HEK293 (cell line): ENCODE data around the gene NAV1.

ENCODE experiments used
- HIC1 ChIP-seq: fragments of 450-650 bp; formaldehyde crosslinking; IDR thresholded peaks from 2 replicates; pipeline ENCODE4 v1.5.1; 2016; ENCODE audit warnings: missing biosample characterization, missing genetic modification characterization
- IKZF3 ChIP-seq: fragments of 450-650 bp; IDR thresholded peaks from 2 replicates; pipeline ENCODE4 v1.5.0; 2018; ENCODE audit warnings: missing biosample characterization, mild to moderate bottlenecking, missing genetic modification characterization, moderate library complexity
- KLF16 ChIP-seq: fragments of 450-650 bp; formaldehyde crosslinking; IDR thresholded peaks from 2 replicates; pipeline ENCODE4 v1.5.1; 2017; ENCODE audit warnings: missing biosample characterization, missing genetic modification characterization
- OSR2 ChIP-seq: fragments of 450-650 bp; formaldehyde crosslinking; IDR thresholded peaks from 2 replicates; pipeline ENCODE4 v1.5.1; 2016; ENCODE audit warnings: missing biosample characterization, missing genetic modification characterization
- PBX3 ChIP-seq: sonication (generic); formaldehyde crosslinking; IDR thresholded peaks from 2 replicates; pipeline ENCODE4 v1.8.1; 2022; ENCODE audit warnings: mild to moderate bottlenecking, moderate library complexity, missing genetic modification reagents
- REPIN1 ChIP-seq: fragments of 450-650 bp; formaldehyde crosslinking; IDR thresholded peaks from 2 replicates; pipeline ENCODE4 v1.5.1; 2017; ENCODE audit warnings: missing biosample characterization, missing genetic modification characterization, low read depth
- SALL2 ChIP-seq: fragments of 450-650 bp; formaldehyde crosslinking; IDR thresholded peaks from 2 replicates; pipeline ENCODE4 v1.5.0; 2017; ENCODE audit warnings: missing biosample characterization, mild to moderate bottlenecking, missing genetic modification characterization, borderline replicate concordance
- WT1 ChIP-seq: fragments of 450-650 bp; formaldehyde crosslinking; IDR thresholded peaks from 2 replicates; pipeline ENCODE4 v1.5.1; 2016; ENCODE audit warnings: missing biosample characterization, missing genetic modification characterization
- ZEB2 ChIP-seq: fragments of 450-650 bp; formaldehyde crosslinking; IDR thresholded peaks from 2 replicates; pipeline ENCODE4 v1.5.1; 2016; ENCODE audit warnings: missing biosample characterization, missing genetic modification characterization
- ZIC2 ChIP-seq: fragments of 450-650 bp; formaldehyde crosslinking; IDR thresholded peaks from 2 replicates; pipeline ENCODE4 v1.5.1; 2016; ENCODE audit warnings: missing biosample characterization, missing genetic modification characterization
- ZNF121 ChIP-seq: fragments of 450-650 bp; formaldehyde crosslinking; IDR thresholded peaks from 2 replicates; pipeline ENCODE4 v1.5.1; 2016; ENCODE audit warnings: missing biosample characterization, missing genetic modification characterization
- ZNF341 ChIP-seq: fragments of 450-650 bp; formaldehyde crosslinking; IDR thresholded peaks from 2 replicates; pipeline ENCODE4; 2016; ENCODE audit warnings: low read depth, missing biosample characterization, missing genetic modification characterization
- ZNF366 ChIP-seq: fragments of 450-650 bp; formaldehyde crosslinking; conservative IDR thresholded peaks from 2 replicates; pipeline ENCODE4 v1.5.1; 2016; ENCODE audit warnings: missing biosample characterization, missing genetic modification characterization
- ZNF639 ChIP-seq: fragments of 450-650 bp; formaldehyde crosslinking; IDR thresholded peaks from 2 replicates; pipeline ENCODE4 v1.5.1; 2016; ENCODE audit warnings: missing biosample characterization, missing genetic modification characterization
- ZNF654 ChIP-seq: fragments of 450-650 bp; formaldehyde crosslinking; IDR thresholded peaks from 2 replicates; pipeline ENCODE4 v1.5.1; 2016; ENCODE audit warnings: low read depth, missing biosample characterization, missing genetic modification characterization
- ZNF677 ChIP-seq: fragments of 450-650 bp; IDR thresholded peaks from 2 replicates; pipeline ENCODE4 v1.5.0; 2018; ENCODE audit warnings: missing biosample characterization, mild to moderate bottlenecking, missing genetic modification characterization, moderate library complexity
- ZNF843 ChIP-seq: fragments of 450-650 bp; formaldehyde crosslinking; IDR thresholded peaks from 2 replicates; pipeline ENCODE4 v1.5.1; 2016; ENCODE audit warnings: missing biosample characterization, missing genetic modification characterization
- ZSCAN30 ChIP-seq: fragments of 450-650 bp; IDR thresholded peaks from 2 replicates; pipeline ENCODE4 v1.5.1; 2018; ENCODE audit warnings: missing biosample characterization, mild to moderate bottlenecking, missing genetic modification characterization, moderate library complexity
- TF ChIP-seq, protein P1 (sequence below): fragments of 450-650 bp; IDR thresholded peaks from 2 replicates; pipeline ENCODE4 v1.5.1; 2018; ENCODE audit warnings: missing biosample characterization, mild to moderate bottlenecking, missing genetic modification characterization
- TF ChIP-seq, protein P2 (sequence below): fragments of 450-650 bp; formaldehyde crosslinking; IDR thresholded peaks from 2 replicates; pipeline ENCODE4 v1.5.1; 2016; ENCODE audit warnings: missing biosample characterization, missing genetic modification characterization, borderline replicate concordance
- TF ChIP-seq, protein P3 (sequence below): fragments of 450-650 bp; formaldehyde crosslinking; IDR thresholded peaks from 2 replicates; pipeline ENCODE4 v1.5.1; 2017; ENCODE audit warnings: missing biosample characterization, missing genetic modification characterization
- TF ChIP-seq, protein P4 (sequence below): fragments of 450-650 bp; formaldehyde crosslinking; IDR thresholded peaks from 2 replicates; pipeline ENCODE4 v1.5.1; 2016; ENCODE audit warnings: missing biosample characterization, missing genetic modification characterization

The NAV1 gene

GRCh38 chr1:201538612-201539551 lies at the start of gene NAV1 (continued):
- TF ChIP-seq, protein P1, sequence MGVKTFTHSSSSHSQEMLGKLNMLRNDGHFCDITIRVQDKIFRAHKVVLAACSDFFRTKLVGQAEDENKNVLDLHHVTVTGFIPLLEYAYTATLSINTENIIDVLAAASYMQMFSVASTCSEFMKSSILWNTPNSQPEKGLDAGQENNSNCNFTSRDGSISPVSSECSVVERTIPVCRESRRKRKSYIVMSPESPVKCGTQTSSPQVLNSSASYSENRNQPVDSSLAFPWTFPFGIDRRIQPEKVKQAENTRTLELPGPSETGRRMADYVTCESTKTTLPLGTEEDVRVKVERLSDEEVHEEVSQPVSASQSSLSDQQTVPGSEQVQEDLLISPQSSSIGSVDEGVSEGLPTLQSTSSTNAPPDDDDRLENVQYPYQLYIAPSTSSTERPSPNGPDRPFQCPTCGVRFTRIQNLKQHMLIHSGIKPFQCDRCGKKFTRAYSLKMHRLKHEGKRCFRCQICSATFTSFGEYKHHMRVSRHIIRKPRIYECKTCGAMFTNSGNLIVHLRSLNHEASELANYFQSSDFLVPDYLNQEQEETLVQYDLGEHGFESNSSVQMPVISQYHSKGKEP (tag by site-specific recombination), result 0 out of 2 replicates have a peak, but pooled peaks have one; percentile 44
- TF ChIP-seq KLF16 (tag by site-specific recombination) (peak; percentile 77; the same call in 1 of the 2 replicates), ZSCAN30 (0 out of 2 replicates have a peak, but pooled peaks have one; percentile 46), SALL2 (no peak), IKZF3 (tag by site-specific recombination) (peak; percentile 64), ZNF639 (peak; percentile 26; the same call in 1 of the 2 replicates), REPIN1 (tag by site-specific recombination) (0 out of 2 replicates have a peak, but pooled peaks have one; percentile 14), ZNF654 (tag by site-specific recombination) (no peak), HIC1 (tag by site-specific recombination) (peak; percentile 80), OSR2 (tag by site-specific recombination) (peak; percentile 33; the same call in 1 of the 2 replicates), ZNF121 (tag by site-specific recombination) (peak; percentile 38; the same call in 1 of the 2 replicates), ZNF366 (tag by site-specific recombination) (peak; percentile 49; the same call in 1 of the 2 replicates), ZNF843 (tag by site-specific recombination) (peak; percentile 24; the same call in 1 of the 2 replicates), ZNF341 (peak; percentile 100), ZIC2 (tag by site-specific recombination) (peak; percentile 36; the same call in 1 of the 2 replicates), ZEB2 (tag by site-specific recombination) (peak; percentile 60), ZNF677 (tag by site-specific recombination) (no peak), PBX3 (CRISPR knock-in tag) (no peak), WT1 (tag by site-specific recombination) (peak; percentile 69; the same call in 1 of the 2 replicates)
- TF ChIP-seq, protein P2, sequence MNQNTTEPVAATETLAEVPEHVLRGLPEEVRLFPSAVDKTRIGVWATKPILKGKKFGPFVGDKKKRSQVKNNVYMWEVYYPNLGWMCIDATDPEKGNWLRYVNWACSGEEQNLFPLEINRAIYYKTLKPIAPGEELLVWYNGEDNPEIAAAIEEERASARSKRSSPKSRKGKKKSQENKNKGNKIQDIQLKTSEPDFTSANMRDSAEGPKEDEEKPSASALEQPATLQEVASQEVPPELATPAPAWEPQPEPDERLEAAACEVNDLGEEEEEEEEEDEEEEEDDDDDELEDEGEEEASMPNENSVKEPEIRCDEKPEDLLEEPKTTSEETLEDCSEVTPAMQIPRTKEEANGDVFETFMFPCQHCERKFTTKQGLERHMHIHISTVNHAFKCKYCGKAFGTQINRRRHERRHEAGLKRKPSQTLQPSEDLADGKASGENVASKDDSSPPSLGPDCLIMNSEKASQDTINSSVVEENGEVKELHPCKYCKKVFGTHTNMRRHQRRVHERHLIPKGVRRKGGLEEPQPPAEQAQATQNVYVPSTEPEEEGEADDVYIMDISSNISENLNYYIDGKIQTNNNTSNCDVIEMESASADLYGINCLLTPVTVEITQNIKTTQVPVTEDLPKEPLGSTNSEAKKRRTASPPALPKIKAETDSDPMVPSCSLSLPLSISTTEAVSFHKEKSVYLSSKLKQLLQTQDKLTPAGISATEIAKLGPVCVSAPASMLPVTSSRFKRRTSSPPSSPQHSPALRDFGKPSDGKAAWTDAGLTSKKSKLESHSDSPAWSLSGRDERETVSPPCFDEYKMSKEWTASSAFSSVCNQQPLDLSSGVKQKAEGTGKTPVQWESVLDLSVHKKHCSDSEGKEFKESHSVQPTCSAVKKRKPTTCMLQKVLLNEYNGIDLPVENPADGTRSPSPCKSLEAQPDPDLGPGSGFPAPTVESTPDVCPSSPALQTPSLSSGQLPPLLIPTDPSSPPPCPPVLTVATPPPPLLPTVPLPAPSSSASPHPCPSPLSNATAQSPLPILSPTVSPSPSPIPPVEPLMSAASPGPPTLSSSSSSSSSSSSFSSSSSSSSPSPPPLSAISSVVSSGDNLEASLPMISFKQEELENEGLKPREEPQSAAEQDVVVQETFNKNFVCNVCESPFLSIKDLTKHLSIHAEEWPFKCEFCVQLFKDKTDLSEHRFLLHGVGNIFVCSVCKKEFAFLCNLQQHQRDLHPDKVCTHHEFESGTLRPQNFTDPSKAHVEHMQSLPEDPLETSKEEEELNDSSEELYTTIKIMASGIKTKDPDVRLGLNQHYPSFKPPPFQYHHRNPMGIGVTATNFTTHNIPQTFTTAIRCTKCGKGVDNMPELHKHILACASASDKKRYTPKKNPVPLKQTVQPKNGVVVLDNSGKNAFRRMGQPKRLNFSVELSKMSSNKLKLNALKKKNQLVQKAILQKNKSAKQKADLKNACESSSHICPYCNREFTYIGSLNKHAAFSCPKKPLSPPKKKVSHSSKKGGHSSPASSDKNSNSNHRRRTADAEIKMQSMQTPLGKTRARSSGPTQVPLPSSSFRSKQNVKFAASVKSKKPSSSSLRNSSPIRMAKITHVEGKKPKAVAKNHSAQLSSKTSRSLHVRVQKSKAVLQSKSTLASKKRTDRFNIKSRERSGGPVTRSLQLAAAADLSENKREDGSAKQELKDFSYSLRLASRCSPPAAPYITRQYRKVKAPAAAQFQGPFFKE (tag by site-specific recombination), result no peak
- TF ChIP-seq, protein P3, sequence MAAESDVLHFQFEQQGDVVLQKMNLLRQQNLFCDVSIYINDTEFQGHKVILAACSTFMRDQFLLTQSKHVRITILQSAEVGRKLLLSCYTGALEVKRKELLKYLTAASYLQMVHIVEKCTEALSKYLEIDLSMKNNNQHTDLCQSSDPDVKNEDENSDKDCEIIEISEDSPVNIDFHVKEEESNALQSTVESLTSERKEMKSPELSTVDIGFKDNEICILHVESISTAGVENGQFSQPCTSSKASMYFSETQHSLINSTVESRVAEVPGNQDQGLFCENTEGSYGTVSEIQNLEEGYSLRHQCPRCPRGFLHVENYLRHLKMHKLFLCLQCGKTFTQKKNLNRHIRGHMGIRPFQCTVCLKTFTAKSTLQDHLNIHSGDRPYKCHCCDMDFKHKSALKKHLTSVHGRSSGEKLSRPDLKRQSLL (tag by site-specific recombination), result peak; percentile 2; the same call in 1 of the 2 replicates
- TF ChIP-seq, protein P4, sequence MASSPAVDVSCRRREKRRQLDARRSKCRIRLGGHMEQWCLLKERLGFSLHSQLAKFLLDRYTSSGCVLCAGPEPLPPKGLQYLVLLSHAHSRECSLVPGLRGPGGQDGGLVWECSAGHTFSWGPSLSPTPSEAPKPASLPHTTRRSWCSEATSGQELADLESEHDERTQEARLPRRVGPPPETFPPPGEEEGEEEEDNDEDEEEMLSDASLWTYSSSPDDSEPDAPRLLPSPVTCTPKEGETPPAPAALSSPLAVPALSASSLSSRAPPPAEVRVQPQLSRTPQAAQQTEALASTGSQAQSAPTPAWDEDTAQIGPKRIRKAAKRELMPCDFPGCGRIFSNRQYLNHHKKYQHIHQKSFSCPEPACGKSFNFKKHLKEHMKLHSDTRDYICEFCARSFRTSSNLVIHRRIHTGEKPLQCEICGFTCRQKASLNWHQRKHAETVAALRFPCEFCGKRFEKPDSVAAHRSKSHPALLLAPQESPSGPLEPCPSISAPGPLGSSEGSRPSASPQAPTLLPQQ (tag by site-specific recombination), result peak; percentile 96
